Keratinocyte (primary cell): ENCODE measurements around the gene NSMCE1.

ENCODE experiments used
- EZH2 ChIP-seq: IDR thresholded peaks from one replicate; pipeline ENCODE4 v1.6.1; 2012; ENCODE audit warnings: inconsistent platforms, mild to moderate bottlenecking, low read length, moderate library complexity
- TF ChIP-seq, protein P1 (sequence below), 3 experiments: IDR thresholded peaks in 1 of 3; conservative IDR thresholded peaks in 1 of 3; optimal IDR thresholded peaks in 1 of 3; 2 replicates in 2 of 3; 3 replicates in 1 of 3; pipeline versions ENCODE3 to v1.5.1; 2011; ENCODE audit warnings: low read length in 3 of 3, mild to moderate bottlenecking in 3 of 3, moderate library complexity in 2 of 3, control low read depth in 1 of 3, inconsistent platforms in 1 of 3; ENCODE audit not compliant: insufficient read depth in 2 of 3; ENCODE audit errors: extremely low read depth in 1 of 3

DNA sequence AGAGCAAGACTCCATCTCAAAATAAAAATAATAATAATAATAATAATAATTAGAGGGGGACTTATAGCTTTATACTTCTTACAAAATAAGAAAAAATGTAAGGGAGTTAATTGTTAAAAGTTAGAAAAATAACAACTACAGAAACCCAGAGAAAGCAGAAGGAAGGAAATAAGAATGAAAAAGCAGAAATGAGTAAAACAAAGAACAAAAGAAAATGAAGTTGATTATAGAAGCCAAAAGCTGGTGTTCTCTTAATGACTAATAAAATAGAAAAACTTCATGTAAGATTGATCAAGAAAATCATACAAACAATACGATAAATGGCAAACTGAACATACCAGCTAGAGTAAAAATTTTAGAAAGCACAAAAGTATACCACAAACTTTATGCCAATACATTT, 6.8 kb upstream of the NSMCE1 start:
- TF ChIP-seq, protein P1, sequence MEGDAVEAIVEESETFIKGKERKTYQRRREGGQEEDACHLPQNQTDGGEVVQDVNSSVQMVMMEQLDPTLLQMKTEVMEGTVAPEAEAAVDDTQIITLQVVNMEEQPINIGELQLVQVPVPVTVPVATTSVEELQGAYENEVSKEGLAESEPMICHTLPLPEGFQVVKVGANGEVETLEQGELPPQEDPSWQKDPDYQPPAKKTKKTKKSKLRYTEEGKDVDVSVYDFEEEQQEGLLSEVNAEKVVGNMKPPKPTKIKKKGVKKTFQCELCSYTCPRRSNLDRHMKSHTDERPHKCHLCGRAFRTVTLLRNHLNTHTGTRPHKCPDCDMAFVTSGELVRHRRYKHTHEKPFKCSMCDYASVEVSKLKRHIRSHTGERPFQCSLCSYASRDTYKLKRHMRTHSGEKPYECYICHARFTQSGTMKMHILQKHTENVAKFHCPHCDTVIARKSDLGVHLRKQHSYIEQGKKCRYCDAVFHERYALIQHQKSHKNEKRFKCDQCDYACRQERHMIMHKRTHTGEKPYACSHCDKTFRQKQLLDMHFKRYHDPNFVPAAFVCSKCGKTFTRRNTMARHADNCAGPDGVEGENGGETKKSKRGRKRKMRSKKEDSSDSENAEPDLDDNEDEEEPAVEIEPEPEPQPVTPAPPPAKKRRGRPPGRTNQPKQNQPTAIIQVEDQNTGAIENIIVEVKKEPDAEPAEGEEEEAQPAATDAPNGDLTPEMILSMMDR (optimal IDR thresholded peaks at IDR 0.05 in 1 of 3, IDR thresholded peaks at IDR 0.05 in 1 of 3, conservative IDR thresholded peaks at IDR 0.05 in 1 of 3; ENCODE audit: extremely low read depth in 1 of 3, insufficient read depth in 2 of 3, low read length in 3 of 3), result no peak
- no peak for TF ChIP-seq EZH2
